ENCODE measurements around the gene METRN. TPM values are rescaled to one million over a fixed set of nuclear protein-coding genes. Genes with fewer than 3 reads are reported as not detected.

Gene METRN
- total RNA-seq, 1 donor from 2014 or later, result 6.1 TPM

DNA sequence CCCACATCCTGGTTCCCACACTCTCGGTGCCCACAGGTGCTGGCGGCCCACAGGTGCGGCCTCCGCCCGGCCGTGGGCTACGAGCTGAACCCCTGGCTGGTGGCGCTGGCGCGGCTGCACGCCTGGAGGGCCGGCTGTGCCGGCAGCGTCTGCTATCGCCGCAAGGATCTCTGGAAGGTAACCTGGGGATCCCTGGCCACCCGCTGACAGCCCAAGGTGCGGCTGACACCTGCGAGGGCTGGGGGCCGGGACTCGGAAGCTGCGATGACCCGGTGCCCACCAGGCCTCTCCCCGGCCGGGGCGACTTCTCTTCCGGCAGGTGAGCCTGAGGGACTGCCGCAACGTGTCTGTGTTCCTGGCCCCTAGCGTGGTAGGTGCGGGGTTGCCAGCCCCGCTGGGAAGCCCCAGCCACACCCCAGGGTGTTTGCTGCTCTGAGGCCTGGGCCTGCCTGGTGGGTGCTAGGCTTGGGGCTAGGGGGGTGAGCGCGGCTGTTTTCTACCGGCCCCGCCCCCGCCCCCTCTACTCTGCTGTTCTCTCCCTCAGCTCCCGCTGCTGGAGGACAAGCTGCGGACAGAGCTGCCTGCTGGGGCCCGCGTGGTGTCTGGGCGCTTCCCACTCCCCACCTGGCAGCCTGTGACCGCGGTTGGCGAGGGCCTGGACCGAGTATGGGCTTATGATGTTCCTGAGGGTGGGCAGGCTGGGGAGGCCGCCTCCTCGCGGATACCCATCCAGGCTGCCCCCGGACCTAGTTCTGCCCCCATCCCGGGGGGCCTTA is 7.0 kb downstream of the METRN start:
- intact Hi-C loops (cut with micrococcal nuclease), result no loop called here

DNA sequence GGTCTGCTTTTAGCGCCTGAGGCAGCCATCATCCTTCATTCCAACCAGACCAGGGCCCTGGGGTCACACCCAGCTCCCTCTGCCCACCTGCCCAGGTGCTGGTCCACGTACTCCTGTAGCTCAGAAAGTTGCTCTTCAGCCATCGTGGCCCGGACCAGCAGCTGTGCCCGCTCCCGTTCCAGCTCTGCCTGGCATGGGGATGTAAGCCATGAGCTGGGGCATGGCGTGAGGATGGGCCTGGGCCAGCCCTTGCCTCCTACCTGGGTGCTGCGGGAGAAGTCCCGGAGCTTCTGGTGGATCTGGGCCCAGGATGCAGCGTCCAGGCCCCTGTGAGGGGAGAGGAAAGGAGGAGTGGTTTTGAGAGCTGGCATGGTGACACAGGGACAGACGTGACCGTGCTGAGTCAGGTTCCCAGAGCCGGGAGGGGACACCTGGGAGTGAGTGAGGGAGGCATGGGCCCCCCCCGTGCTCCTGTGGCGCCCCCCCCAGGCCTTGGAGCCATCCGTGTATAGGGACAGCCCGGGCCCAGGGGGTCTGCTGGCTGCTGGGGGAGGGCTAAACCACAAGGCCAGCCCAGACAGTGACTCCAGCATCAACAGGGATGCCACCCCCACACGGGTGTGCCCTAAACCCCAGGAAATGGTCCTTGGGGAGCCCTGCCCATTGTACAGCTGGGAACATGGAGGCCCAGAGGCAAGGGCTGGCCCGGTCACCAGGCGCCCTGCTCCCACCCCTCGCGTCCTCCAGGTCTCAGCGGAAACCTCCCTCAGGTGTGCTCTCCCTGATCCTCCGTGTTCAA is 8.1 kb downstream of the METRN start:
- intact Hi-C loops (cut with micrococcal nuclease), result no loop called here

DNA sequence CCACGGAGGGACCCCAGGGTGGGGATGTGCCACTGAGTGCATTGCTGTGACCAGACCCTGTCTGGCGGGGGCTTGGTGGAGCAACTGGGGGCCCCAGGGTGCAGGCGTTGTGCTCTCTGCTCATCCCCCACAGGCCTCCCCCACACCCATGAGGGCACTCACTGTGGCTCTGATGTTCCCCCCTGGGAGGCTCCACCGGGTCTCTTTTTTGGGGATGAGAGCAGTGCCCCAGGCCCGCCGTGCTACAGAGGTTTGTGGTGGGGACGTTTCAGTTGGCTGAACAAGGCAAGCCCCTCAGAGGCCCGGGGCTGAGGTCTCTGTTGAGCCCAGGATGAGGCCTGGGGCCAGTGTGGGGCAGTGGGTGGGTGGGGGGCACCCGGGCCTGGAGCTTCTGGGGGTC is 8.8 kb downstream of the METRN start:
- intact Hi-C loops (cut with micrococcal nuclease), result no loop called here

DNA sequence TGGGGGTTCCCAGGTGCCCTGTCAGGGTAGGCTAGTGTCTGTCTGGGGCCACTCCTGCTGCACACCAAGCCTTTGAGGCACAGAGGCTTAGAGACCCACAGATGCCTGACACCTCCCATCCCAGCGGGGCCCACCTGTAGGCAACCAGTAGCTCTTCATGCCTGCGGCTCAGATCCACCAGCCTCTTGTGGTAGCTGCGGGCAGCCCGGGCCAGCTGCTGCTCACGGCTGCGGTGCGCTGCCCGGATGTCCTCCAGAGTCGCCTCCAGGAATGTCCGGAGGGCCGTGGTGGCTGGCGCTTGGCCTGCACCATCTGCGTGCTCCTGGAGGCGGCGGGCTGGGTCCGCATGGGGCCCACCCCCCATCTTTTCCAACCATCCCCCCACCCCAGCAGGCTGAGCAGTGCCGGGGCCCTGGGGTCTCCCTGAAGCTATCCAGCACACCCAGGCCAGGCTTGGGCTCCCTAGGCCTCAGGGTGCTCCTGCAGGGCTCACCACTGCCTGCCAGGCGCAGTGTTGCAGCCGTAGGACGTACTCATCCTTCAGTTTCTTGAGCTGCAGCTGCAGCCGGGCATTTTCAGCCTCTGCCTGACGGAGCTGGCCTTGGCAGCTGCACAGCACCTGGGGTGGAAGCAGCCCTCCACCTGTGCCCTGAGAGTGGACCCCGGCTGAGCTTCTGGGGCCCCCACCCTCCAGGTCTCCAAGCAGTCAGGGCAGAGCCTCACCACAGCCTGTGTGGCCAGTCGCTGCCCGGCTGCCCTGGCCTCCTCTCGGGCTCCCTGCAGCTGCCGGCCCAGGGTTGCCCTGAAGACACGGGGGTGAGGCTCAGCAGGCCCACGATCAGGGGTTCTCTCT is 9.5 kb downstream of the METRN start:
- intact Hi-C loops (cut with micrococcal nuclease), result loop anchor here (5.0 kb wide), 1 partner anchor 42 kb away; the partner anchor contains the start of genes JMJD8 and STUB1

DNA sequence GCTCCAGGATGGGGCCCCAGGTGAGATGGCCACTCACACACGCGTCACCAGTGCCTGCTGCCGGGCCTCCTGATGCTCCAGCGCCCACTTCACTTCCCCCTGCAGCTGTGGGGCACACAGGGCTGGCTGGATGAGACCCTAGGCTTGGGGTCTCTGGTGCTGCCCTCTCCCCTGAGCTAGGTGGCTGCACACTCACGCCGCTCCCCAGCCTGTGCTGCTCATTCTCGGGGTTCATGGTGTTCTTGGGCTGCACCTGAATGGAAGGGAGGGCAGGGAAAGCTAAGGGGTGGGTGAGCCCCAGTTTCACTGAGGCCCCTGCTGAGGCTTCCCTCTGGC is 10.1 kb downstream of the METRN start:
- intact Hi-C loops (cut with micrococcal nuclease), result loop anchor here (5.0 kb wide), 1 partner anchor 43 kb away; the partner anchor contains the start of genes JMJD8 and STUB1

DNA sequence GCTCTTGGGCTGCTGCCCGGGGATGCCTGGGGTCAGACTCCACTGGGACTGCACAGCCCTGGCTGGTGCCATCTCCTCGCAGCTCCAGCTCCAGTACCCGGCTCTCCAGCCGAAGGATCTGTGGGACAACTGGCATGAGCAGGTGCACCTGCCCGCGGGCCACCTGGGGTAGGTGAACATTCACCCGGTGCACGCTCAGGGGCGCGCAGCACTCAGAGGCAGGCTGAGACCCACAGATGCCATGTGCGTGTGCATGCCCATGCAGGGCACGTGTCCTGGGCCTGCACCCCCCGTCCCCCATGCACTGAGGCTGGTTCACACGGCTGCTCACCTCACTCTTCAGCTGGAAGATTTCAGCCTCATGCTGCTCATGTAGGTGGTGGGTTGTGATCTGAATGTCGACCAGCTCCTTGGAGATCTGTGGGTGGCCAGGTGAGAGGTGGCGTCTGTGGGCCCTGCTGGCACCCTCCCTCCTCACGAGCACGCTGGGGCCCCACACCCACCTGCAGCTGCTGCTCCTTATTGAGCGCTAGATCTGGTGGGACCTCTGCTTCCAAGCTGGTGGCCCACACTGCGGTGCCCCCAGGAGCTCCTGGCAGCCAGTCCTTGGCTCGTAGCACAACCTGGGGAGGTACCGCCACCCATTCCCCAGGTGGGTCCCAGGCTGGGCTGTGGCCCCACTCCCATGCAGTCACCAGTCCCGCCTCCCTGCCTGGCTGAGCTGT is 10.7 kb downstream of the METRN start:
- intact Hi-C loops (cut with micrococcal nuclease), result loop anchor here (5.0 kb wide), 1 partner anchor 43 kb away; the partner anchor contains the start of genes JMJD8 and STUB1

DNA sequence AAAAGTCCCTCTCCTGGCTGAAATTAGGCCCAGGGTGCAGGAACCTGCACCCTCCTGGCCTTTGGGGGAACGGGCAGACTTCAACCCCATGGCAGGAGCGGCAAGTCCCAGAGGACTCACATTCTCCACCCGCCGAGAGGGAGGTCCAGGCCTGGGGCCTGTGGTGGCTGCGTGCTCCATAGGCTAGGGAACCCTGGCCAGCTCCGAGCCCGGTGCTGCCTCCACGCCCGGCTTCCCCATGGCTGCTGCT is 11.2 kb downstream of the METRN start:
- intact Hi-C loops (cut with micrococcal nuclease), result loop anchor here (5.0 kb wide), 1 partner anchor 44 kb away; the partner anchor contains the start of genes JMJD8 and STUB1

DNA sequence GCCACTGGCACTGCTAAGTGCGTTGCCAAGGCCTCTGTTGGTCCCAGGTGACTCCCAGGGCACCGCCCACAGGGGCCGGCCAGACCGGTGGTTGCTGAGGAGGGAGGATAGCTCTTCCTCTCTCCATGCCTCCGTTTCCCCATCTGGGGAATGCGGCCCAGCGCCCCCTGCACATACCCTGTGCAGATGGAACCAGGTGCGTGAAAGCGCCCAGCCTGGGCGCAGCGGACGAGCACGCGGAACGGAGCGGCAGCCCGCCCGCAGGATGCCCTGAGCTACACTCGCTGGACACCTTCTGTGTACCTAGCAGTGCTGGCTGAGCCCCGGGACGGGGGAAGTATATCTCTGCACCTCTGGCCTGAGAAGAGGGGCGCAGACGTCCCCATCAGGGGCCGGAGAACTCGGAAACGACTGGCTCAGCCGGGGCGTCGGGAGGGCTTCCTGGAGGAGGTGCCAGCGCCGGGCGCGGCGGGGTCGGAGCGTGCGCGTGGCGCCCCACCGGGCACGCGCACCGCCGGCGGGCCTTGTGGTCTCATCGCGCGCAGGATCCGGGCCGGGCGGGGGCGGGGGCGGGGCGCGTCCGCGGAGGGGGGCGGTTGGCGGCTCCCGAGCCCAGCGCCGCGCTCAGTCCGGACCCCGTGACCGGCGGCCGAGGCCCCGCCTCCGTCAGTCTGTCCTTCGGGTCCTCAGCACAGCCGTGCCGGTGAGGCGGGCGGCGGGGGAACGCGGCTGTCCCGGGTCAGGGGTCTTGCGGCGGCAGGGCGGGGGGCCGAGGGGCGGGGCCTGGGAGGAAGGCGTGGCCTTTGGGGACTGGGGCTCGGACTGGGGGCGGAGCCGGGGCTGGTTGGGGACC is 11.7 kb downstream of the METRN start, which contains the start of the genes CCDC78 and HAGHL:
Gene CCDC78, minus strand, starts transcription at position 6 of the 853 bp plus-strand sequence. CDS start 76 bp downstream, outside the sequence.
Gene HAGHL, plus strand, starts transcription at position 669 of the 853 bp plus-strand sequence. CDS start 404 bp downstream, outside the sequence.
- intact Hi-C loops (cut with micrococcal nuclease), result loop anchor here (5.0 kb wide), 1 partner anchor 44 kb away; the partner anchor contains the start of genes JMJD8 and STUB1

DNA sequence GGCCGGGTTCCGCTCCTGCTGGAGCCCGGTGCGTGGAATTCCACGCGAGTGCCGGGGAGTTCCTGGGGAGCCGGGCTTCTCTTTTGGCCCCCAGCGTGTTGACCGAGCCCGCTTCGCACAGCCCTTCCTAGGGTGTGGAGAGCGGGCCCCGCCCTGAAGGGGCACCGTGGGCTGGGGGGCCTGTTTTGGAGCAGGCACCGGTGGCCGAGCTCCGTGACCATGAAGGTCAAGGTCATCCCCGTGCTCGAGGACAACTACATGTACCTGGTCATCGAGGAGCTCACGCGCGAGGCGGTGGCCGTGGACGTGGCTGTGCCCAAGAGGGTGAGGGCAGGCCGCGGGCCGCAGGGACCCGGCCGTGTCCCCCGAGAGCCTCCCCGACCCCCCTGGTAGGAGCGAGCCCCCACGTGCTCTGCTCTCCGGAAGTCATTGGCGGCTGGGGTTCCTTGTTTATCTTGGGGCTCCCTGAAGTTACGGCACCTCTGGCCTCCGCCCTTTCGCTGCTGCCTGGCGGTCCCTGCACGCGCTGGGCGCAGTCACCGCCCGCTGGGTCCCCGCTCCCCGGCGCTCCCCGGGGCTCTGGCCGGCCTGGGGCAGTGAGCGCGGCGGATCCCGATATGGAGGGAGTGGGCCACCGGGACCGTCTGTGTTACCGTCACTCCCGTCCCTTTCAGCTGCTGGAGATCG is 12.5 kb downstream of the METRN start:
- intact Hi-C loops (cut with micrococcal nuclease), result loop anchor here (5.0 kb wide), 1 partner anchor 45 kb away; the partner anchor contains the start of genes JMJD8 and STUB1

DNA sequence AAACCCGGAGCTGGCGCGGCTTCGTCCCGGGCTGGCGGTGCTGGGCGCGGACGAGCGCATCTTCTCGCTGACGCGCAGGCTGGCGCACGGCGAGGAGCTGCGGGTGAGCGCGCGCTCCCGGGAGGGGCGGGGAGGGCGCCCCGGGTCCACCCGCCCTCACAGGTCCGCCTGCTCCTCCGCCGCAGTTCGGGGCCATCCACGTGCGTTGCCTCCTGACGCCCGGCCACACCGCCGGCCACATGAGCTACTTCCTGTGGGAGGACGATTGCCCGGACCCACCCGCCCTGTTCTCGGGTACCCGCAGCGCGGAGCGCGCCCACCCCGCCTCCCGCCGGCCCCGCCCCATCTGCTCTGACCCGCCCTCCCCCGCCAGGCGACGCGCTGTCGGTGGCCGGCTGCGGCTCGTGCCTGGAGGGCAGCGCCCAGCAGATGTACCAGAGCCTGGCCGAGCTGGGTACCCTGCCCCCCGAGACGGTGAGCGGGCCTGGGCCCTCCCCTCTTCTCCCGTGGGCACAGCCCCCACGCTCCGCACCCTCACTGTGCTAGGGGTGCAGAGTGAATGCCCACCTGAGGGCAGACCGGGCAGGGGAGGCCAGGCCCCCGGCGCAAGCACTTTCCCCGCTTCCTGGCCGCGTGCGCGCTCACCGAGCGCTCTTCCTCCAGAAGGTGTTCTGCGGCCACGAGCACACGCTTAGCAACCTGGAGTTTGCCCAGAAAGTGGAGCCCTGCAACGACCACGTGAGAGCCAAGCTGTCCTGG is 13.4 kb downstream of the METRN start:
- intact Hi-C loops (cut with micrococcal nuclease), result loop anchor here (1.0 to 5.0 kb wide), 2 partner anchors 12 to 46 kb away; partner anchors contain the start of genes CIAO3, JMJD8 and STUB1

DNA sequence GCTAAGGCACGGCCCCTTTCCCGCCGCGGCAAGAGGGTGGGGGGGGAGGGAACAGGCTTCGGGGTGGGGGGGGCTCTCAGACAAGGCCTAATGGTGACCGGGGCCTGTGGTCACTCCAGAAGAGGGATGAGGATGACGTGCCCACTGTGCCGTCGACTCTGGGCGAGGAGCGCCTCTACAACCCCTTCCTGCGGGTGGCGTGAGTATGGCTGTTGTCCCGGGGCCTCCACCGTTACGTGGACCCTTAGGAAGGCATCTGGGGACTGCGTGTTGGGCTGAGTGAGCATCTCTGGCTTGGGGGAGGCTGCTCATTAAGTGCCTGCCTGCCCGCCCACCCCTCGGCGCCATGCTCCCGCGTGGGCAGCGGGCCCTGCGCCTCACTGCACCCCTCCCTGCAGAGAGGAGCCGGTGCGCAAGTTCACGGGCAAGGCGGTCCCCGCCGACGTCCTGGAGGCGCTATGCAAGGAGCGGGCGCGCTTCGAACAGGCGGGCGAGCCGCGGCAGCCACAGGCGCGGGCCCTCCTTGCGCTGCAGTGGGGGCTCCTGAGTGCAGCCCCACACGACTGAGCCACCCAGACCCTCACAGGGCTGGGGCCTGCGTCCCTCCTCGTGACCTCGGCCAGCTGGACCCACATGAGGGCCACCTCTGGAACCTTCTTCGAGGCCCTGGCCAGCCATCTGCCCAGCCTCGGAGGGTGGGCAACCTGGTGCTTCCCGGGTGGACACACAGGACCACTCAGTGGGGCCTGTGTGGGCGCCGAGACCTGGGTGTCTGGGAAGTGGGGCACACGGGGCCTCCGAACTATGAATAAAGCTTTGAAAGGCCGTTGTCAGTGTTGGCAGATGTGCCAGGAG is 14.2 kb downstream of the METRN start:
- intact Hi-C loops (cut with micrococcal nuclease), result loop anchor here (1.0 to 5.0 kb wide), 2 partner anchors 11 to 47 kb away; partner anchors contain the start of genes CIAO3, JMJD8 and STUB1

DNA sequence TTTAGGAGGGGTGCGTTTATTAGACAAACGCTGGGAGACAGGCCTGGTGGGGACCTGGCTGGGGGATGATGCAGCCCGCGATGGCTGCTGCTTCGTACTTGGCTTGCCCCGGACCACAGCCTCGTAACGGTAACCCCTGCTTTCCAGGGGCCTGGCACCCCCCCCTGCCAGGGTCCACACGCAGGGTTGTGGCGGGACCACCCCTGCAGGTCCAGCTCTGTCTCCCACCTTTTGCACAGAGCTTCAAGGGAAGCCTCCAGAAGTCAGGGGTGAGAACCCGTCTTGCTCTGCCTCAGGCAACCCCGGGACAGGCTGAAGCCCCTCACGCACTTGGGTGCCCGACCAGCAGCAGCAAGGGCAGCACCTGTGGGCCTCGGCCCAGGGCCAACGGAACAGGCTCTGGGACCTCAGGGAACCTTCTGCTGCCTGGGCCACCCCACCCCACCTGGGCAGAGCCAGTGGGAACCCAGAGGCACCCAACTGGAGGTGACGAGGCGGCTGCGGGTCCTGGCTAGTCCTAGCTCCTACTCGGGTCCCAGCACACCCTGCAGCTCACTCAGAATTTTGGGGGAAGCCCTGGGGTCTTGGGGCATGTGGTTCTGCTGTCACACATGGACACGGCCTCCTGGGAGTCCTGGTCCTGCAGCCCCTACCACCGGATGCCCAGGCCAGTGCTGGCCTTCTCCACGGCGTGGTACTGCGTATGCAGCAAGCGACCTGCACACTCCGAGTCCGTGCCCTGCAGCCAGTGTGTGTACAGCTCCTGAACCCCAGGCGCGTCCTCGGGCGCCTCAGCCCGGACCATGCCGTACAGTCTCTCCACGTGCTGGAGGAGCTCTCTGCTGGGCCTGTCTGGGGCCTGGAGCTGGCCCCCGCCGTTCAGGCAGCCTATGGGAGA is 15.1 kb downstream of the METRN start:
- intact Hi-C loops (cut with micrococcal nuclease), result loop anchor here (5.0 kb wide), 1 partner anchor 48 kb away; the partner anchor contains the start of genes JMJD8 and STUB1

DNA sequence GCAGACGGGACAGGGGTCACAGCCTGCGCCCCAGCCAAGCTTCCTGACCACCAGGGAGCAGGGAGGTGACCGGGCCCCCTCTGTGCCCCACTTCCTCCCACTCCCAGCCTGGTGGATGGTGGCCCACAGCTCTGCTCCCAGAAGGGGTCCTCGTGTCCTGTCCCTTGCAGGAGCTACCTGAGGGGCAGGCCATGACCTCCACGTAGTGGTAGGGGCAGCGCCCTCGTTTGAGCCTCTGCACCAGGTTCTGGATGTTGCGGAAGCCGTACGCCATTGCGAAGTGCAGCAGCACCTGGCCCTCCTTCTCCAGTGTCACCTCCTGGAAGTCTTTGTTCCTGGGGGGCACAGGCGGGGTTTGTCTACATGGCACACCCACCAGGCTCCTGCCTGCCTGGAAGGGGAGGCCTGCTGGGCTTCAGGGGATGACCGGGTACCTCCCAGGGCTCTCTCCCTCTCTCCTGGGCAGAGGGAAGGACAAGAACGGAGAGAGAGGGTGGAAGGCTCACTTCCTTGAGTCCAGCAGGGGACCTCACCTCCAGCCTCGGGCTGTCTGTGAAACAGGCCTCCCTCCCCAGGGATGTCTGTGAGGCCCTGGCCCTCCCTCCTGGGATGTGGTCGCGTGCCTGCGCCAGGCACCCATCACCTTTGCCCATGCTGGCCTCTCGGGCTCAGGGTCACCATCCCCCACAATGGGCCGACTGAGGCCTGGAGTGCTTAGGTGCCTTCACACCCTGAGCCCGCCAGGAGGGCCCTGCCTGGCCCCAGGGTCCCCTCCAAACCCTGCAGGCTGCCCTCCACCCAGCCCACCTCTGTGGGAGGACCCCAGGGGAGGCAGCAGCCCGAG is 16.0 kb downstream of the METRN start:
- intact Hi-C loops (cut with micrococcal nuclease), result no loop called here

DNA sequence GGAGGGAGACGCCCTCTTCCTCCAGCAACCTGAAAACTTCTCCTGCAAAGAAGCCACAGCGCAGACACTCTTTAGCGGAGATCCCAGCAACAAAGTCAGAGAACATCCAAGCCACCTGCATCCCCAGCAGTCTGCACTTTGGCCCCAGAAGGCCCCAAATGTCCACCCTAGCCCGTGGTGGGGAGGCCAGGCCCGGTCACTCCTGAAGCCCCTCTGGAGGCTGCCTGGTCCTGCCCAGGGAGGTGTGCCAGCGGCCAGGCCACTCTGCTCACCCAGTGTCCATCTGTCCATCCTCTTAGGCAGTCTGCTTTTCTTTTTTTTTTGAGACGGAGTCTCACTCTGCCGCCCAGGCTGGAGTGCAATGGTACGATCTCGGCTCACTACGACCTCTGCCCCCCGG is 17.4 kb downstream of the METRN start:
- intact Hi-C loops (cut with micrococcal nuclease), result no loop called here

DNA sequence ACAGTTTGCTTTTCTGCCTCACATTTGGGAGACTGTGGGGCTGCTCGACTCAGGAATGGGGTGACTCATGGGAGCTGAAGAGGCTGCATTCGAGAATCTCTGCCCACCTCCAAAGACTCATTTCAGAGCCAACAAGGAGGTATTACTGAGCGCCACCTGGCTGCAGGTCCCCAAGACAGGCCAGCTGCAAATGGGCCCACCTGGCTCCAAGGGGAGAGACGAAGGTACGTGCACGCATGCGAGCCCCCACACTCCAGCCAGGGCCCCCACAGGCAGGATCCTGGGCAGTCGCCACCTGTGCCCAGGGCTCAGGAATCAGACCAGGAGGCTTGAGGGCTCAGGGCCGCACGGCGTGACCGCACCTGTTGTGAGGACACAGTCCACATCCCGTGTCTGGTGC is 18.0 kb downstream of the METRN start:
- intact Hi-C loops (cut with micrococcal nuclease), result loop anchor here (1.0 kb wide), 1 partner anchor 22 kb away; no protein-coding TSS in a partner anchor

All from T-helper 1 cell treated with Interleukin-12 subunit alpha and Interleukin-12 subunit beta and Interleukin-4 antibody, amounts not matched to agents 30 ng/mL and 1 ng/mL, for 36 hours (primary cell).